Transverse colon (tissue), 4 donors: ENCODE data around the gene EIF2A.

ENCODE experiments used
- EP300 ChIP-seq: sonication (generic); formaldehyde crosslinking; IDR thresholded peaks from one replicate; pipeline ENCODE4 v1.6.1; 2017; ENCODE audit warnings: antibody characterized with exemption, low read depth
- POLR2A ChIP-seq: fragments of 450-650 bp; IDR thresholded peaks from one replicate; pipeline ENCODE4 v1.6.1; 2016; ENCODE audit warnings: antibody characterized with exemption, mild to moderate bottlenecking, moderate library complexity
- POLR2AphosphoS5 ChIP-seq, 3 donors: sonication (generic); formaldehyde crosslinking; IDR thresholded peaks; one replicate each; pipeline ENCODE4 v1.6.1; 2016; ENCODE audit warnings: antibody characterized with exemption in 3 of 3
- TF ChIP-seq, protein P1 (sequence below), 5 experiments: fragments of 200-600 bp in 3 of 5; fragments of 450-650 bp in 2 of 5; sonication (generic) in 3 of 5; IDR thresholded peaks; 1 replicate in 2 of 5; 2 replicates in 3 of 5; pipeline ENCODE4 v1.5.1; 2016 to 2017; ENCODE audit warnings: antibody characterized with exemption in 5 of 5, inconsistent platforms in 3 of 5, mild to moderate bottlenecking in 2 of 5, moderate library complexity in 1 of 5

DNA sequence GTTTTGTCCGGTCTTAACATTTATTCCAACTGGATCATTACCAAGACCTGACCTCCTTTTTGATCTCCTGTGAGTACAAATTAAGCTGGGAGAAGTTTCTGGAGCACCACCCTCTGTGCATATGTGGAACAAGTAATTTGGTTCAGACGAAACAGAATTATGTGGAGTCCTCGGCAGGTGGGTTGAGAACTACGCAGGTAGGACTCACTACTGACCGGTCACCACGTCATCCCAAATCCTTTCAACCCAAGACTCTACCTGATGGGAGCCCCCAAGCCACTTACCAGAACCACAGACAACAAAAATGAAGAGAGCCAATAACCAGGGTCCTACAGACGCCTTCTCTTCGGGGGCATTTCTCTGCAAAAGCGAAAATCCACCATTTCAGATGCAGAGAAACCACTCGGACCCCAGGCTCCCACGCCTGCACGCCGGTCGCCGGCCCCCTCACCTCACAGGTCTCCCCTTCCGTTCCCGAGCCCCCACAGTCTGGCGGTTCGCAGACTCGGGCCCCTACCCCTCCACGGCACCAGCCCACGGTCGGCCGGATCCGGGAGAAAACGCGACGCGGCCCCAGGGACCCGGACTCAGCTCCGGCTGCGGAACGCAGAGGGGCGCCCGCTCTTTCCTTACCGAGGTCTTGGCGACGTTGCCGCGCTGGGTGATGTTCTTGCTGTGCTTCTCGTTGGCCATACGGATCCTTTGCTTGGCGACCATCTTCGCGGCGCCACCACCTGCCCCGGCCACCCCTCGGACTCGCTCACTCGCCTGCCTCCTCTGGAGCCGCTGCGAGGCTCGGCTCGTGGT lies 965 bp upstream of the EIF2A start:
- TF ChIP-seq, protein P1, sequence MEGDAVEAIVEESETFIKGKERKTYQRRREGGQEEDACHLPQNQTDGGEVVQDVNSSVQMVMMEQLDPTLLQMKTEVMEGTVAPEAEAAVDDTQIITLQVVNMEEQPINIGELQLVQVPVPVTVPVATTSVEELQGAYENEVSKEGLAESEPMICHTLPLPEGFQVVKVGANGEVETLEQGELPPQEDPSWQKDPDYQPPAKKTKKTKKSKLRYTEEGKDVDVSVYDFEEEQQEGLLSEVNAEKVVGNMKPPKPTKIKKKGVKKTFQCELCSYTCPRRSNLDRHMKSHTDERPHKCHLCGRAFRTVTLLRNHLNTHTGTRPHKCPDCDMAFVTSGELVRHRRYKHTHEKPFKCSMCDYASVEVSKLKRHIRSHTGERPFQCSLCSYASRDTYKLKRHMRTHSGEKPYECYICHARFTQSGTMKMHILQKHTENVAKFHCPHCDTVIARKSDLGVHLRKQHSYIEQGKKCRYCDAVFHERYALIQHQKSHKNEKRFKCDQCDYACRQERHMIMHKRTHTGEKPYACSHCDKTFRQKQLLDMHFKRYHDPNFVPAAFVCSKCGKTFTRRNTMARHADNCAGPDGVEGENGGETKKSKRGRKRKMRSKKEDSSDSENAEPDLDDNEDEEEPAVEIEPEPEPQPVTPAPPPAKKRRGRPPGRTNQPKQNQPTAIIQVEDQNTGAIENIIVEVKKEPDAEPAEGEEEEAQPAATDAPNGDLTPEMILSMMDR (IDR thresholded peaks at IDR 0.05): no peak
- TF ChIP-seq POLR2A (no peak), EP300 (no peak), POLR2AphosphoS5 (IDR thresholded peaks at IDR 0.05) (no peak)
